GM08714 (cell line): ENCODE results near the gene TRAPPC14.
A peak's percentile ranks its signal among the peaks of the same experiment; 100 is the strongest.
"Not testable (repeated sequence)": the region's sequence is repeated elsewhere in the genome, so short reads cannot be mapped to it uniquely, and the experiment has no call there.

Source experiments
- H3K4me3 ChIP-seq: fragments of 200-500 bp; sonication (Bioruptor generic); 2 replicates; pipeline ENCODE4 v1.5.1; 2014; ENCODE audit warnings: mild to moderate bottlenecking, low read length, inconsistent platforms
- ZNF274 ChIP-seq: IDR thresholded peaks from 2 replicates; pipeline ENCODE4 v1.6.1; 2012; ENCODE audit warnings: mild to moderate bottlenecking, low read depth, low read length

The TRAPPC14 gene

DNA sequence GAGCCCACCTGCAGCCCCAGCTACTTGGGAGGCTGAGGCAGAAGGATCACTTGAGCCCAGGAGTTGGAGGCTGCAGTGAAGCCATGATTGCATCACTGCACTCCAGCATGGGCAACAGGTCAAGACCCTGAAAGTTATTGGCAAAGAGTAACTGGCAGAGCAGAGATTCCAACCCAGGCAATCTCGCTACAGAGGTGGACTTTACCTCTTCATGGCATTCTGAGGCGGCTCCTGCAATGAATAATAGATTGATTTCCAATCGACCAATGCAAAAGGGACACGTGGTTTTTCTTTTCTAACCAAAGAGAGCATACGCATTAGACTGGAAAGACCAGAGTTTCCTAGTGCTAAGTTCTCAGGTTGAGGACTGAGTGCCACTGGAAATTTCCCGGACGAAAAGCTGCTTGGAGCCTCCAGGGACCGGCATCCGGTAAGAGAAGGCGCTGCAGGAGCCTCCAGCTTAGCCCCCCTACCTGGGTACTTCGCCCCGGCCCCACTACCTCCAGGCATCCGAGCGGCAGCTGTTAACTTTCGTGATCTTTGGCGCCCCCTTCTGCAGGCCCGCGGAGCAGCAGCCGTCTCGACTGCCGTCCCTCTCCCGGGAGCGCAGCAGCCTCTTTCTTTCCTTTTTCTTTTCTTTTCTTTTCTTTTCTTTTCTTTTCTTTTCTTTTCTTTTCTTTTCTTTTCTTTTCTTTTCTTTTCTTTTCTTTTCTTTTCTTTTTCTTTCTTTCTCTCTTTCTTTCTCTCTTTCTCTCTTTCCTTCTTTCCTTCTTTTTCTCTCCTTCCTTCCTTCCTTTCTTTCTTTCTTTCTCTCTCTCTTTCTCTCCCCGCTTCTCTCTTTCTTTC lies 27.7 kb downstream of the TRAPPC14 start:
- TF ChIP-seq ZNF274, result no peak
- H3K4me3 ChIP-seq, result no peak overlapping the region

DNA sequence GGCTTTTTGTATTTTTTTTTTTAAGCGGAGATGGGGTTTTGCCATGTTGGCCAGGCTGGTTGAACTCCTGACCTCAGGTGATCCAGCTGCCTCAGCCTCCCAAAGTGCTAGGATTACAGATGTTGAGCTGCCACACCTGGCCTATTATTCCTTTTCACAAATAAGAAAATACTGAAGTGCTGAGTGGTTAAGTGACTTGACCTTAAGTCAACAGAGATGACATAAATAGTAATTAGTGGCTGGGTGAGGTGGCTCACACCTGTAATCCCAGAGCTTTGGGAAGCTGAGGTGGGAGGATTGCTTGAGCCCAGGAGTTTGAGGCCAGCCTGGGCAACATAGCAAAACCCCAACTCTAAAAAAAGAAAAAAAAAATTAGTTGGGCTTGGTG lies 28.3 kb downstream of the TRAPPC14 start:
- H3K4me3 ChIP-seq, result not testable (repeated sequence)

DNA sequence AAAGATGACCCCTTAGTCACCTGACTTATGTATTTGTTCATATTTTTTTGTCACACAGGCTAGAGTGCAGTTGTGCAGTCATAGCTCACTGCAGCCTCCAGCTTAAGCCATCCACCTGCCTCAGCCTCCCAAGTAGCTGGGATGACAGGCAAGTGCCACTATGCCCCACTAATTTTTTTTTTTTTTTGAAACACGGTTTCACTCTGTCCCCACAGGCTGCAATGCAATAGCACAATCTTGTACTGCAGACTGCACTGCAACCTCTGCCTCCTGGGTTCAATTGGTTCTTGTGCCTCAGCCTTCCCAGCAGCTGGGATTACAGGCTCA lies 29.9 kb downstream of the TRAPPC14 start:
- no peak for TF ChIP-seq ZNF274
- no peak overlapping the region for H3K4me3 ChIP-seq

DNA sequence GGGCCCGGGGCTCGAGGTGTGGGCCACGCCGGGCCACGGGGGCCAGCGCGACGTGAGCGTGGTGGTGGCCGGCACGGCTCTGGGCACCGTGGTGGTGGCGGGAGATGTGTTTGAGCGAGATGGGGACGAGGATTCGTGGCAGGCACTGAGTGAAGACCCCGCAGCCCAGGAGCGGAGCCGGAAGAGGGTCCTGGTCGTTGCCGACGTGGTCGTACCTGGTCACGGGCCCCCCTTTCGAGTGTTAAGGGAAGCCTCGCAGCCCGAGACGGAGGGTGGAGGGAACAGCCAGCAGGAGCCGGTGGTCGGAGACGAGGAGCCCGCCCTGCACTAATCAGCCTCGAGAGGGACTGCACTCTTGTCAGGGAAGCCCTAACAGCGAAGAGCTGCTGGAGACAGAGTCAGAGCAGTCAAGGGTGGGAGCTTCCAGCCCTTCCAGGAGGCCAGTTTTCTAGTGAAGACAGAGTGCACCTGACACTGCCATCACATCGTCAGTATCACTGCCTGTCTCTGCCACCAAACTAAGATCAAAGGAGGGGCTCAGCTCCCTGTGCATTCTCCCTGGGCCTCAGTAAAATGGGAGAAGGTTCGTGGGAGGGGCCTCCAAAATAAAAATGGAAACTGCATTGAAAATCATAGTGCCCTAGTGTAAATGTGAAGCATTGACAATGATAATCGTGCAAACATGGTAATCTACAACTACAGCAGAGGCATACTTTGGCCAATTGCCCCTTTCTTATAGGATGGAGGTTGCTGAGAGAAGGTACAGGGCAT lies 30.5 kb downstream of the TRAPPC14 start:
- peak overlapping the region; percentile 86; the same call in 1 of the 2 replicates for H3K4me3 ChIP-seq
- TF ChIP-seq ZNF274, result no peak

DNA sequence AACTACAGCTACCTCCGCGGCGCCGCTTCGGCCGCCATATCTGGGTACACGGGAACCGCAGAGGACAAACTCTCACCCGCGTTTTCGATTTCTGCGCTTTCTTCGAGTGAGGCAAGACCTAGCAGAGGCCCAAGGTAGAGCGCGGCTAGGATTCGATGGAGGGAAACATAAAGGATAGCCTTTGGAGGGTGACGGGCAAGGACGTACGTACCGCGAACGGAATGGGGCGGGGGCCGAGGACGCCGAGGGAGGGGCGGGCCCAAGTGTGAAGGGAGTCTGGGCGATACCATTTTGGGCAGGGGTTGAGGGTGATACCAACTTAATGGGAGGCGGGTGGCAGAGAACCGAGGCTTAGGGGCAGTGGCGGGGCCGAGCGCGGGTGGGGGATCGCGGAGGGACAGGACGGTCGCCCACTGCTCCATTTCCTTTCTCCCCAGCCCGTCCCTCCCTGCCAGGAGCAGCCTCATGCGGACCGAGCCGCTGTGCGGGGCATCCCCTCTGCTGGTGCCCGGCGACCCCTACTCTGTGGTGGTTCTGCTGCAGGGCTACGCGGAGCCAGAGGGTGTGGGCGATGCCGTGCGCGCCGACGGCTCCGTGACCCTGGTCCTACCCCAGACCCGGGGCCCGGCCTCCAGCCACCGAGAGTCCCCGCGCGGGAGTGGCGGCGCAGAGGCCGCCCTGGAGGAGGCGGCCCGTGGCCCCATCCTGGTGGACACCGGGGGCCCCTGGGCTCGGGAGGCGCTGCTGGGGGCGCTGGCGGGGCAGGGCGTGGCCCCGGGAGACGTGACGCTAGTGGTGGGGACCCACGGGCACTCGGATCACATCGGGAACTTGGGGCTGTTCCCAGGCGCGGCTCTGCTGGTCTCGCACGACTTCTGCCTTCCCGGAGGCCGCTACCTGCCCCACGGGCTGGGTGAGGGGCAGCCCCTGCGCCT lies 31.3 kb downstream of the TRAPPC14 start, which contains the start of gene MBLAC1:
Gene MBLAC1 (plus strand): TSS at position 37 of the 935 bp plus-strand sequence. CDS start 429 bp downstream, at position 466.
- peak within 1 kb of the TSS; percentile 86 for H3K4me3 ChIP-seq

DNA sequence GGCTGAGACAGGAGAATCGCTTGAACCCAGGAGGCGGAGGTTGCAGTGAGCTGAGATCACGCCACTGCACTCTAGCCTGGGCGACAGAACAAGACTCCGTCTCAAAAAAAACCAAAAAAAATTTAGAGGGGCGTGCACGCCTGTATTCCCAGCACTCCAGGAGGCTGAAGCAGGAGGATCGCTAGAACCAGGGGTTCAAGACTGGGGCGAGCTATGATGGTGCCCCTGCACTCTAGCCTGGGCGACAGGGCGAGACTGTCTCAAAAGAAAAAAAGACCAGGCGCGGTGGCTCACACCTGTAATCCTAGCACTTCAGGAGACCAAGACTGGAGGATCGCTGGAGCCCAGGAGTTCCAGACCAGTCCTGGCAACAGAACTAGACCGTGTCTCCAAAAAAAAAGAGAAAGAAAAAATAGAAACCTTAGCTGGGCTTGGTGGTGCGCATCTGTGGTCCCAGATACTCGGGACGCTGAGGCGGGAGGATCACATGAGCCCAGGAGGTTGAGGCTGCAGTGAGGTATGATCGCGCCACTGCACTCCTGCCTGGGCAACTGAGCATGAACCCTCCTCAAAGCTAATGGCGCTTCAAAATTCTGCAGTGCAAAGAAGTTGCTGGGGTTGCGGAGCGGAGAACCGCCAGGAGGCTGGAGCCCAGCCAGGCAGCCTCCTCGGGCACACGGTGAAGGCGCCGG lies 32.1 kb downstream of the TRAPPC14 start:
- TF ChIP-seq ZNF274, result no peak
- H3K4me3 ChIP-seq, result peak overlapping the region; percentile 86

More for the DNA sequence above, 31.3 kb downstream of the TRAPPC14 start, which contains the start of gene MBLAC1:
- no peak for TF ChIP-seq ZNF274

DNA sequence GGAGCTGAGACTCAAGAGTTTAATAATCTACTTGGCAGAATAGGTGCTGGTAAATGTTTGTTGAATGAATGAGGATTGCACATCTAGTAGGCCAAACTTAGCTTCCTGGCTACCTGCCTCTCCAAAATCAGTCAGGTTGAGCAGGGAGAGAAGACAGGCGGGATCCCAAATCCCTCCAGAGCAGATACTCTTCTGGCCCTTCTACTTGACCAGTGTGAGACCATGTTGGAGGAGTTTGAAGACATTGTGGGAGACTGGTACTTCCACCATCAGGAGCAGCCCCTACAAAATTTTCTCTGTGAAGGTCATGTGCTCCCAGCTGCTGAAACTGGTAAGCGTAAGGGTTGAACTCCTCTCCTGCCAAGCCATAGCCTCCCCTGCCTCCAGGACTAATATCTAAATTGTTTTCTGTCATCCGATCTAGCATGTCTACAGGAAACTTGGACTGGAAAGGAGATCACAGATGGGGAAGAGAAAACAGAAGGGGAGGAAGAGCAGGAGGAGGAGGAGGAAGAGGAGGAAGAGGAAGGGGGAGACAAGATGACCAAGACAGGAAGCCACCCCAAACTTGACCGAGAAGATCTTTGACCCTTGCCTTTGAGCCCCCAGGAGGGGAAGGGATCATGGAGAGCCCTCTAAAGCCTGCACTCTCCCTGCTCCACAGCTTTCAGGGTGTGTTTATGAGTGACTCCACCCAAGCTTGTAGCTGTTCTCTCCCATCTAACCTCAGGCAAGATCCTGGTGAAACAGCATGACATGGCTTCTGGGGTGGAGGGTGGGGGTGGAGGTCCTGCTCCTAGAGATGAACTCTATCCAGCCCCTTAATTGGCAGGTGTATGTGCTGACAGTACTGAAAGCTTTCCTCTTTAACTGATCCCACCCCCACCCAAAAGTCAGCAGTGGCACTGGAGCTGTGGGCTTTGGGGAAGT lies 34.0 kb downstream of the TRAPPC14 start:
- no peak for TF ChIP-seq ZNF274
- no peak overlapping the region for H3K4me3 ChIP-seq

DNA sequence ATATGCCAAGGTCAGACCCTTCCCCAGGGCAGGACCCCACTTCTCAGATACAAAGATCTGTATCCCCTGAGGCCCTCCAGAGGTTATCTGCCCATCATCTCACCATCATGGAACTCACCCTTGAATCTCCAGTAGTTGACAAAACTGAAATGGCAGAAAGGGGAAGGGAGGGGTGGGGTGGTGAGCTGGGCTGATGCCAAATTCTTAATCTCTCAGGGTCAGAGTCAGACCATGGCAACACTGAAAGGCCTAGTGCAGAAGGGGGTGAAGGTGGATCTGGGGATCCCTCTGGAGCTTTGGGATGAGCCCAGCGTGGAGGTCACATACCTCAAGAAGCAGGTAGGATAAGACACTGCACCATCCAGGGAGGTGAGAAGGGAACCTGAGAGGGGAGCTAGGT lies 36.0 kb downstream of the TRAPPC14 start:
- no peak for TF ChIP-seq ZNF274
- H3K4me3 ChIP-seq, result no peak overlapping the region

DNA sequence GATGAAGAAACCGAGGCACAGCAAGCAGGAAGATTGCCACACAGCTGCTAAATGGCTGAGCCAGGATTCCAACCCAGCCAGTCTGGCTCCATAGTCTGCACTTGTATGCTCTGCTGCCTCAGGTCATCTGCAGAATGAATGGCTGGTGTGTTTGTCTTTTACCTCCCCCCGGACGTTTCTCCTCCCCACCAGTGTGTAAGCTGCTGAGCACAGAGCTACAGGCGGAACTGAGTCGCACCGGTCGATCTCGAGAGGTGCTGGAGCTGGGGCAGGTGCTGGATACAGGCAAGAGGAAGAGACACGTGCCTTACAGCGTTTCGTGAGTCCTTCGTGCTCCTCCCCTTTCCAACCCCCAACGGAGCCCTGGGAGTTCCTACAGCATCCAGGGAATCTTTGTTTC lies 36.5 kb downstream of the TRAPPC14 start:
- no peak for TF ChIP-seq ZNF274
- no peak overlapping the region for H3K4me3 ChIP-seq

DNA sequence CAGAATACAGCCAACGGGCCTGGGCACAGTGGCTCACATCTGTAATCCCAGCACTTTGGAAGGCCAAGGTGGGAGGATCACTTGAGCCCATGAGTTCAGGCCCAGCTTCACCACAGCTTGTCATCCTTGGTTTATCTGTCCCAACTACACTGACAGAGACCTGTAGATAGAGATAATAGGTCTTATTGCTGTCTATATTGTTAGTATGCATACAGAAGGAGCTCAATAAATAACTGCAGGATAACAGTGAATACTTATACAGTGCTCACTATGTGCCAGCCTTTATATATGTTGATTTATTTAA lies 37.8 kb downstream of the TRAPPC14 start:
- no peak for TF ChIP-seq ZNF274
- H3K4me3 ChIP-seq, result peak overlapping the region; percentile 68; the same call in 1 of the 2 replicates

DNA sequence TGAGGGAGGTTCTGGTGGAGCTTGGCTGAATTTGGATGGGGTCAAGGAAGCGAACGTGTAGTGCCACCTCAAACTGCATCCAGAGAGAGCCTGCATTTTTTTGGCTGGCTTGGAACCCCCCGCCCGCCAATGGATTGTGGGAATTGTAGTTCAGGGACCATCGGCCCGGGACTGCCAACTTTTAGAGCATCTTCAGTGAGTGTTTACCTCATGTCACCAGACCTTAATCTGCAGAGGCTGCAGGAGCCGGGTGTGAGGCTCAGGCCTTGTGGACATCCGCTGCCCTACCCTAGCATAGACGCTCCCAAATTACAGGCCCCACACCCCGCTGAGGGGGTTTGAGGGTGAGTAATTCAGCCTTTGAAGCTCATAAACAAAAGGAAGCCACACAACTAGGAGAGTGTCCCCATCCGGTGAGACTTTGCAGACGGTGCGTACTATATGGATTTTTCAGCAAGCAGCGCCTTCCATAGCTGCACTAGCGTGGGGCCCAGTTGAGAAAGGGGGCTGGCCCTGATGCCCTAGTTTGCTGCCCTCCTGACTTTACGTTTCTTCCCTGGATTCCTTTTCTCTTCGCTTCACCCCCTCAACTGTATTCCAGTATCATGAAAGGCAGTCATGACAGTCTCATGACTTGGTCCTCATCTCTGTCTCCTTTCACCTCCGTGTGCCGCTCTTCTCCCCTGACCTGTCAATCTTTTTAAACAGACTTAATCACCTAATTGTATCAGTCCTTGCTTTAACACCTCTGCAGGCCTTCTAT lies 38.4 kb downstream of the TRAPPC14 start:
- no peak for TF ChIP-seq ZNF274
- peak overlapping the region; percentile 68 for H3K4me3 ChIP-seq
